Inflammatory macrophage treated with lipopolysaccharide for 1 hour (primary cell): ENCODE measurements around the gene ACTN2.

Source experiments
- DNase-seq, 2 donors: peaks; one replicate each; pipeline ENCODE4 v3.0.0-alpha.2; 2020 to 2022

The ACTN2 gene

DNA sequence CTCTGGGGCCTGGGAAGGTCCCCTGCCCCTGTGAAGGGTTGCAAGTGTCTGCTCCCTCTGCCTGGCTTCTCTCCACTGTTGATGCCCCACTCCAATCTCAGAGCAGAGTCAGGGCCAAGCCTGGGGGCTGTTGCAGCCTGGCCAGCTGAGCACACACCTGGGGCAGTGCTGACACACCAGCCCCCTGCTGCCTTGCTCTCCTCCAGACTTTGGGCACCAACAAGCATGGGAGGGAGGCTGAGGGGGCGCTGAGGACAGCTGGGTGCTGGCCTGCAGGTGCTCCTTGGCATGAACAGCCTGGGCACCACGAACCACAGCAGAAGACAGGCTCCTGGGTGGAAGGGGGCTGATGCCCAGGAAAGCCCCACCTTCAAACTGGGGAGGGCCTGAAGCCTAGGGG is 99.2 kb downstream of the ACTN2 start:
- DNase-seq = no peak

DNA sequence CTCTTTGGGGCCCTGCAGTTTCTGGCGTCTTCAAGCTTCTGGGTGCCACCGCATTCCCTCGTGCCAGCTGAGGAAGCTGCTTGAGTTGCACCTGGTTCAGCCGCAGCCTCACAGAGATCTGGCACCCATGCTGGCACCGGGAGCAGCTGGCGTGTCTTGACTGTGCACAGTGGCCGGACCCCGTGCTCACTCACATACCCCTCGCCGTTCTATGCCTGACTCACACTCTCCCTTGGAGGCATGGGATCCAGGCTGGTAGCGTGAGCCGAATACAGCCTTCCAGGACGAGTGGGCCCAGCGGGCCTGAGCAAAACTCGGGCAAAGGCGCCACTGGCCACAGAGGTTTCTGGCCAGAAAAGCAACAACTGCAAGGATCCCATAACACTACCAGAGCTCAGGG is 100.2 kb downstream of the ACTN2 start:
- DNase-seq = no peak

DNA sequence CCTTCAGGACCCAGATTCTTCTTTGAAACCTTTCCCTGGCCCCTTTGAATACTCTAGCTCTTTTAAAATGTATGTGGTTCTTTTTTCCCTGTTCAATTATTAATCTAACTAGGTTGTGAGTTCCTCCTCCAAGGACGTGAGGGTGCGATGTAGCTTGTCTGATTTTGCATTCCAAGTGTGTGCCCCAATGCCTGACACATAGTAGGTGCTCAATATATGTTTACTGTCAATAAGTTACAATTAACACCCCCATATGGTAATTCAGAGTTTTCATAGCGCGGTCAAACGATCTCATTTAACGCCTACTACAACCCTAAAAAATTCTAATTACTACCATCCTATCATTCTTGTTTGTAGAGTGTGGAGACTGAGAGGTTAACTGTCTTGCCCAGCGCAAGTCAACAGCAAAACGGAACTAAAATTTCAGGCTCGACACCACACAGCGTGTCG is 108.3 kb downstream of the ACTN2 start:
- no peak for DNase-seq

DNA sequence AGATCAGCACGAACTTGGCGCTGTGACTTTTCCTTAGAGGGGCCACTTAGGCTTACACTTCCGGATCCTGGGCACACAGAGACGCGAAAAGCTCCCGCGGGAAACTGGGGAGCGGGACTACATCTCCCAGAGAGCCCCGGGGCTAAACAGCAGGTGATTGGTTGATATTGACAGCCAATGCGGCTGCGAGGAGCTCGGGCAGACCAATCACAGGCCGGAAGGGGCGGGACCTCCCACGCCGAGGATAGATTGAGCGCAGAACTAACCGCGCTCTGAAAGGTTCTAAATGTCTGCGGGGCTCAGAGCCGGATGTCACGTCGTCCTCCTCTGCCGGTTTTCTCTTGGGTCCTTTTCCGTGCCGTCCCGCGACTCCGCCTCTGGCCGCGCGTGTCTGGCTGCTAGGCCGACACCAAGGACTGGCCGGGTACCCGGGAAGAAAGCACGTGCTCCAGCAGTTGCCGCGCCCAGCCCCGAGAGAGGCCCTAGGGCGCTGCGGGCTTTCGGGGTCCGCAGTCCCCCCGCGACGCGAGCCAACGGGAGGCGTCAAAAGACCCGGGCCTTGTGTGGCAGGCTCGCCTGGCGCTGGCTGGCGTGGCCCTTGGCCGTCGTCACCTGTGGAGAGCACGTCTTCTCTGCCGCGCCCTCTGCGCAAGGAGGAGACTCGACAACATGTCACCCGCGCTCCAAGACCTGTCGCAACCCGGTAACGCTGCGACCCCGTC is 108.9 kb downstream of the ACTN2 start, which contains the start of gene MTR:
Gene MTR (plus strand): TSS at position 258 of the 722 bp plus-strand sequence. CDS start 412 bp downstream, at position 670.
- DNase-seq = peak; percentile 97 to 98

DNA sequence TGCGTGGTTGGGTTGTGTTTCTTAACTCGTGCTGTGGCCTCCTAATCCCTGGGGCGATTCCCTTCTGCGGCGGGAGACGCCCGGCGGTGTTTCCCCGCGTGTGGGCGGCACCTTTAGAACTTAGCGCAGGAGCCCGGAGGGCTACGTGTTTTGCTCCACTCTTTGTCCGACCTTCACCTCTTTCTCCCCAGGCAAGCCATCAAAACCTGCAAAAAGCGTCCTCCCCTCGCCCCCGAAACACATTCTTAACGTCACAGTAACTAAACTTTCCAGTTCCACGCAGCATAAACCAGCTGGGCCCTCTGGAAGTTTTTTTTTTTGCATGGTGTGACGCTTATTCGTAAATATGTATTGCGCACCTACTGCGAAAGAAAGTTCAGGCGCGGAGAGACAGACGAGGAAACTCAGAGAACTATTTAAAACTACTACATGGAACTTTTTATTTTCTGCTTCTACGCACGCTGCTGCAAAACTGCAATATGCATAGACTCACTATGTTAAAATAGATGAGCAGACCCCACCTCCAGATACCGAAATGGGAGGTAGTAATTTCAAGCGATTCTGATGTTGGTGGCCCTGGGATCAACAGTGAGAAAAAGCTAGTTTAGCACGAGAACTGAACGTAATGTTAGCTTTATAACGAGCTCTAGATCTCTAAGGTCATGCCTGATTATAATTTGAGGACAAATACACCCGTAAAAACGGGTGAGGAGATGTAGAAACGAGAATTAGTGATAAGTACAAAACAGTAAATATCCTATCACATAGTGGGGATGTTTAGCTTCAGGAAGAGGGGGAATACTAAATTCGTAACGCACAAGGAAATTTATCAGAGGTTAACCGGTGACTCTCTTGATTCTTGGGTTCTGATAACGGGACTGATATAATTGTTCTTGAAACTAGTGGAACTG is 109.7 kb downstream of the ACTN2 start:
- peak; percentile 65 to 84 for DNase-seq

DNA sequence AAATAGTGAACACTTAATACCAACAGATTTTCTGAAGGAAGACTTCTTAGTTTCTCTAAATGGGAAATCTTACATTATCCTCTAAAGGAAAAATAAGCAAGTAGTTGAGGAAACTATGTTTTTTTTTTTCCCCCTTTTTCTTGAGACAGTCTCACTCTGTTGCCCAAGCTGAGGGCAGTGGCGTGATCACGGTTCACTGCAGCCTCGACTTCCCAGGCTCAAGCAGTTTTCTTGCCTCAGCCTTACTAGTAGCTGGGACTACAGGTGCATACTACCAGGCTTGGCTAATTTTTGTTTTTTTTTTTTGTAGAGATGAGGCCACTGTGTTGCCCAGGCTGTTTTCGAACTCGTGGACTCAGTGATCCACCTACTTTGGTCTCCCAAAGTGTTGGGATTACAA is 112.7 kb downstream of the ACTN2 start:
- DNase-seq = no peak

DNA sequence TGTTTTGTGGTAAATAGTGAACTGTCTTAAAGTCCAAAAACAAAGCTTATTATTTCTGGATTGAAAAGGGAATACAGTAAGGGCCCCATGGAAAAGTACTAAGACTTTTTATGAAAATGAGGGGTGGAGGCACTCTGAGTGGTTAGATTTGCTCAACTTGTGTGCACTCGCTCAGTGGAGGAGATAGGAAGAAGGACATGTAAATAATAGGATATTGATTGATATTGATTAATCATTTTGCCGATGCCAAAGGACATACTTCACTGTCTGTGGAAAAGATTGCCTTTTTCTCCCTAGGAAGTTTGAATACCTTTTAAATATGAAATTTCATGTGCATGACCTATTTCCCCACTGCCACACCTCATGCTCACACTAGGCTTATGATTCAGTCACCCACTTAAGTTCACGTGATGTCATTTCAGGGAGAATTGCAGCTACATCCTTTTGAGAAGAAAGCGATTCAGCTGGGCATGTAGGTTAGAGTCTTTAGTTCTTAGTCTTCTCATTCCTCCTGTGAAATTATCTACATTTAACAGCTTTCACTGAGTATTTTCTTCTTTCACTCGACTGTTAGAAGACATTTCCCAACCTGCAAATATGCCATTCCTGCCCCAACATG is 113.8 kb downstream of the ACTN2 start:
- DNase-seq = peak; percentile 8 to 54

DNA sequence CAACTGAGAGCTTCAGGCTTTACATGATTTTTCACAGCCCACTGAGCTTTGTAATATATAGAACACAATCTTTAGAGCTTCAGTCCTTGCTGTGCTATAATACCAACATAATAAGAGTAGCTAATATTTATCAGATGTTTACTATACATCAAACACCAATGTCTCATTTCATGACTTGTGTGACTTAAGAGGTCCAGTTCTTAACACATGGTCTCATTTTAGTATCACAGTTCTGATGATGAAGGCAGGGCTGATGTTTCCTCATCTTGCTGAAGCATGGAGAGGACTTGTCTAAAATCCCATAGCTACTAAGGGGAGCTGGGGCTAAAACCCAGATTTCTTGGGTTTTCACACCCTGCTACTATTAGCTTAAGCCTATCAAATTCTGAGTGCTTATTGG is 114.3 kb downstream of the ACTN2 start:
- DNase-seq = no peak

DNA sequence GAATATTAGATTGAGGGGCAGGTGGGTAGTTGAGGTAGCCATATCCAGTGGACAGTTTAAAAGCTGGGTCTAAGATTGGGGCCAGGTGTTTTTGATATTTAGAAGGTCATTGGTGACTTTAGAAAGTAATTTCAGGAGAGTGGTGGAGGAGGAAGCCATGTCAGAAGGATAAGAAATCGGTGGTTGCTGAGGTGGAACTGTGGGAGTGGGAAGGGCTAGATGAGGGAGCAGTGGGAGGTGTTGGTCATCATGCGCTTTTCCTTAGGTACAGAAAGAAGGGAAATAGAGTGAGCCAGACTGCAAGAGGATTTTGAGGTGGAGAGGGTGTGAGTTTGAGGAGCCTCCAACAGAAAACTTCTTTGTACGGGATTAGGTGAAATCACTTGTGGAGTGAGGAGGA is 116.0 kb downstream of the ACTN2 start:
- DNase-seq = no peak

DNA sequence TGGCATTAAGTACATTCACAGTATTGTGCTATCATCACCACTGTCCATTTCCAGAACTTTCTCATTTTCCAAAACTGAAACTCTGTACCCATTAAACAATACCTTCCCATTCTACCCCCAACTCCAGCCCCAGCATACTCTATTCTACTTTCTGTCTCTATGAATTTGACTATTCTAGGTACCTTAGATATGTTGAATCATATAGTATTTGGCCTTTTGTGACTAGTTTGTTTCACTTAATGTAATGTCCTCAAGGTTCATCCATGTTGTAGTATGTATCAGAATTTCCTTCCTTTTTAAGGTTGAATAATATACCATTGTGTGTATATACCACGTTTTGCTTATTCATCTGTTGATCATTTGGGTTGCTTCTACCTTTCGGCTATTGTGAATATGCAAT is 120.3 kb downstream of the ACTN2 start:
- no peak for DNase-seq

DNA sequence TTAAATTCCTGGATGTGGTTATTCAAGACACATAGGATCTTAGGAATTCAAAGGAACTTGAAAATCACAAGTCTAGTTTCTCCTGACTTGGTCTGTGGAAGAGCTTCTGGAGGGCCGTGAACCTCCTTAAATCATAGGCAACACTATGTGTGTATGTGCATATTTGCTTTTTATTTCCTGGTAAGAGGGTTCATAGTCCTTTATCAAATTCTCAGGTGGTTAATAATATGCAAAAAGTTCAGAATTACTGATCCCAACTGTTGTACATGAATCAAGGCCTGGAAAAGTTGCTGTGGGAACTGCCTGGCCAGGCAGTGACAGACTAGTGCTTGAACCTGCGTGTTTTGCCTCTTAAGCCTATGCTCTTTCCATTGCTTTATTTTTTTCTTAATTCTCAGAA is 121.7 kb downstream of the ACTN2 start:
- DNase-seq = no peak

DNA sequence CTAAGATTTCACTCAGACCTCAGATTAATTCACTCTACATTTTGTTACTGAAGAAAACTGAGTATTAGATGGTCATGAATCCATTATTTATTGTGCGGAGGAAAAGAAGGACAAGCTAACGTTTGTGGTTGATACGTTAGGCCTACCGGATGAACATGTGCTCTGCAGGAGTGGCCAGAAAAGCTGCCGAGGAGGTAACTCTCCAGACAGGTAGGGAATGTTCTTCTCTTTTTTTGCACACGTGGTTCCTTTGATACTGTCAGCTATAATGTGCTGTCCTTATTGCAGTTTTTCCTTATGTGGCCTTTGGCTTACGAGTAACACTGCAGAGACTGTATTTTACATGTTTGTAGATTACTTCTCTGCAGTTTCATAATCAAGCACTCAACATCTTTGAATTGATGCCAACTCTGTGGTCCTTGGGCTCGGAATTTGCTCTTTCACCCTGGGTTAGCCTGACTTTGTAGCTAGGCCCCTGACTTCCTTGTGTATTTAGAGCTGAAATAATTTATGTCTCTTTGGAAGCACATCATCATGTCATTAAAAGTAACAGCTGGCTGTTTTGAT is 122.3 kb downstream of the ACTN2 start:
- DNase-seq = no peak

DNA sequence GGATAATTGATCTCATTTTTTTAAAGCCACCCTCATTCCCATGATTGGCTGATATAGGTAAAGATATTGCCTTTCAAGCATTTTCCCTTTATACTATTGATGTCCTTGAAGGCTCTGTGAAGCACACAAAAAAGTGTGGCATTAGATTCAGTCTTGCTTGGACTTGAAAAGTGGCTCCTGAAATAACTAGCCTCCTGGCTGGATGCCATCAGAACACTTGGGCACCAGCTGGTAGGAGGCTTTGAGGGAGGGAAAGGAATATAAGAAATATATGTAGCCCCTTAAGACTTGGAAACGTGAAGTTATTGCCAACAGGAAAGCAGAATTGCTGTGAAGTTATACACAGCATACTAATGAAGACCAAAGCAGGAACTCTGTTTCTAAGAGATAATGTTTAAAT is 122.8 kb downstream of the ACTN2 start:
- no peak for DNase-seq

DNA sequence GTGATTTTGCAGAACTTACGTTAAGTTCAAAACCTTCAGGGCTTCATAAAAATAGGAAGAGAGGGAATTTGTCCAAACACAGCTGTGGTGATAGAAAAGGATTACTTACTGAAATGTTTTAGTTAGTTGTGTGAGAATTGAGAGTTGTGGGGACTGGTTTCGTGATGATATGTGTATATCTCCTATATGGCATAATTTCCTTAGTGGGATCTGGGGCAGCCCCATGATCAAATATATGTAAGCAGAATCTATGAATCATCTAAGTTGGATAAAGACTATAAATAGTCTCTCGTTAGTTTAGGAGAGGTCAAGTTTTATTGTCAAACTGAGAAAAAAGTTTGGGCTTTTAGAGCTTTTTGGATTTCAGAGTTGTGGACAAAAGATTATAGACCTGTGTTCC is 123.7 kb downstream of the ACTN2 start:
- DNase-seq = no peak

DNA sequence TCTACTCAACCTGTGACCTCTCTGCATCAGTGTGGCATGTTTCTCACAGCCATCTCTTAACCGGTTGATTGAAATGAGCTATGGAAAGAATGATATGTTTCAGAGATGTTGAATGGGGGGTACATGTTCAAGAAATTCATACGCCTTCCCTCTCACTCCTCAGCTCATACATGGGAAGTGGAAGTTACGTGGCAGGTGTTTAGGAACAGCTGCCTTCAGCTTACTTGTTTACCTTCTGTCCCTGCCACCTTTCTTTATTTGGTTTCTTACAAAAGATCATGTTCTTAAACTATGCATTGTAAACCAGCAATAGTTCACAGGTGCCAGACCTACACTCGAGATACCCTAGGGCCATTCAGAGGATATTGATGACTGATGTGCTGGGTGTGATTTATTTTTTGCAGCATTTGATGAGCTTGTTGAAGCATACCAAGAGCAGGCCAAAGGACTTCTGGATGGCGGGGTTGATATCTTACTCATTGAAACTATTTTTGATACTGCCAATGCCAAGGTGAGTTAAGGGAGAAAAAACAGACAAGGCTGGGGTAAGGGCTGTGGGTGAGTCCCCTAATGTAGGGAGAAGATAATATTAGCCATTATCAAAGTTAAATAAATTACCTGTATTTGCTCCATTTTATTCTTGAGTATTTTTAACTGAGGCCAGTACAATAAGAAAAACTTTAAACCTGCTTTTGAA is 126.2 kb downstream of the ACTN2 start:
- no peak for DNase-seq
